ENCODE results near the gene HTRA1. TPM values are rescaled to one million over a fixed set of nuclear protein-coding genes. Genes with fewer than 3 reads are reported as not detected.

Gene HTRA1
- total RNA-seq, 4 donors from 2014 or later = 71.0 to 113 (median 84.1) TPM

DNA sequence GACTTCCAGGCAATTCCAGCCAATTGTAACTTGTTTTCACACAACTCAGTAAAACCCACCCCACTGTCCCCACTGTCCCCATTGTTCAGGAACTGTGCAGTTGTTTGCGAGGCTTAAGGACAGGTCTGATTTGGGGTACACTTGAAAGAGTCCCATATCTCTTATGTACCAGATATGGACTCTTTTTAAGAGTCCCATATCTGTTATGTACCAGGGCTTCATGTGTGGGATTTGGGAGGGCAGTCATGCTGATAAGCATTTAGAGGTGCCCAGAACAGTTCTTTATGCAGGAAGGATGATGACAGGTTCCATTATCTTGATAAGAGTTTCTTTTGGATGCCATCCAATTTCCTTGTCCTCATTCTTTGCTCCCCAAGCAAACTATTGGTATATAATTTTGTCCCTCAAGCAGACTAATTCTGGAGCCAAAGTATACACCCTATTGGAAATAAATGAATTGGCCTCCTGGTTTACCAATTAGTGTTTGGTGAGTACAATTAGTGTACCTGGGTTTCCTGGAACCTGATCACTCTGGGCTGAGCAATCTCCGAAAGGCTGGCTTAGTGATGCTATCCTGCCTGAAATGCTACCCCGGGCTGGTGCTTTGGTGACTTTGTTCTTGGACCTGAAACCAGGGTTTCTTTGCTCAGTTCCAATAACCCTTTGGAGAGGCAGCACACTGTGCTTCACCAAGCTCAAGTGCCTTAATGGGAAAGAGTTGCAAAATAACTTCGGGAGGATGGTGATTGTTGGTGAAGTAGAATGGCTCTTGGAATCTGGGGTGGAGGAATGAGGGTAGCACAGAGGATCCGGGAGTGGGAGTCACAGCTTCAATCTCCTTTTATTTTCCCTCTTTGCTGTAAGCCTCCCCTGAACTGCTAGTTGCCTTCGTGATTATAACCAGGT, 93.0 kb downstream of the HTRA1 start:
- intact Hi-C loops (cut with DNase I; ENCODE audit: low total_unique reads) = no loop called here
- no peak overlapping the region for H3K4me3 ChIP-seq (ENCODE audit: low read depth, poor library complexity, severe bottlenecking)
- 85 to 92% methylated on average over 6 of the region's 6 CpGs for WGBS, 2 donors
- peak in 1 of 2 donors; percentile 76 for DNase-seq (ENCODE audit: low spot score in 2 of 2)
- TF ChIP-seq, protein P1, sequence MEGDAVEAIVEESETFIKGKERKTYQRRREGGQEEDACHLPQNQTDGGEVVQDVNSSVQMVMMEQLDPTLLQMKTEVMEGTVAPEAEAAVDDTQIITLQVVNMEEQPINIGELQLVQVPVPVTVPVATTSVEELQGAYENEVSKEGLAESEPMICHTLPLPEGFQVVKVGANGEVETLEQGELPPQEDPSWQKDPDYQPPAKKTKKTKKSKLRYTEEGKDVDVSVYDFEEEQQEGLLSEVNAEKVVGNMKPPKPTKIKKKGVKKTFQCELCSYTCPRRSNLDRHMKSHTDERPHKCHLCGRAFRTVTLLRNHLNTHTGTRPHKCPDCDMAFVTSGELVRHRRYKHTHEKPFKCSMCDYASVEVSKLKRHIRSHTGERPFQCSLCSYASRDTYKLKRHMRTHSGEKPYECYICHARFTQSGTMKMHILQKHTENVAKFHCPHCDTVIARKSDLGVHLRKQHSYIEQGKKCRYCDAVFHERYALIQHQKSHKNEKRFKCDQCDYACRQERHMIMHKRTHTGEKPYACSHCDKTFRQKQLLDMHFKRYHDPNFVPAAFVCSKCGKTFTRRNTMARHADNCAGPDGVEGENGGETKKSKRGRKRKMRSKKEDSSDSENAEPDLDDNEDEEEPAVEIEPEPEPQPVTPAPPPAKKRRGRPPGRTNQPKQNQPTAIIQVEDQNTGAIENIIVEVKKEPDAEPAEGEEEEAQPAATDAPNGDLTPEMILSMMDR (IDR thresholded peaks at IDR 0.05) = no peak
- TF ChIP-seq POLR2A (IDR thresholded peaks at IDR 0.05) = no peak

DNA sequence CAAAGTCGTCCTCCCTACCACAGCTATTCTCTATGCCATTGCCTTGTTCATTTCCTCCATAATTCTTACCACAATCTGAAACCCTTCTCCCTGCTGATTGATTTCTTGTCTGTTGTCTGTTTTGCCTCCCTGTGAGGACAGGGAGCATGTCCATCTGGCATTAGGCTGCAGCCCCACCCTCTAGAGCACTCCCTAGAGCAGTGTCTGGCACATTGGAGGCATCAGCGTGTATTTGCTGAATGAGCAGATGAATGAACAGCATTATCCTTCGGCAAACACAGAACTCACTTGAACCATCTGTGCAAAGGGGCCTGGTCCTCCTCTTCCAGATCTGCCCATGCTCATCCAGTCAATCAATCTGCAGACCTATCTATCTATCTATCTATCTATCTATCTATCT, 94.1 kb downstream of the HTRA1 start:
- H3K4me3 ChIP-seq (ENCODE audit: low read depth, poor library complexity, severe bottlenecking) = no peak overlapping the region
- TF ChIP-seq POLR2A (IDR thresholded peaks at IDR 0.05) = no peak
- TF ChIP-seq, protein P1 (IDR thresholded peaks at IDR 0.05) = no peak
- intact Hi-C loops (cut with DNase I; ENCODE audit: low total_unique reads) = no loop called here
- peak in 1 of 2 donors; percentile 49 for DNase-seq (ENCODE audit: low spot score in 2 of 2)
- 60 to 72% methylated on average over 3 of the region's 3 CpGs for WGBS, 2 donors

DNA sequence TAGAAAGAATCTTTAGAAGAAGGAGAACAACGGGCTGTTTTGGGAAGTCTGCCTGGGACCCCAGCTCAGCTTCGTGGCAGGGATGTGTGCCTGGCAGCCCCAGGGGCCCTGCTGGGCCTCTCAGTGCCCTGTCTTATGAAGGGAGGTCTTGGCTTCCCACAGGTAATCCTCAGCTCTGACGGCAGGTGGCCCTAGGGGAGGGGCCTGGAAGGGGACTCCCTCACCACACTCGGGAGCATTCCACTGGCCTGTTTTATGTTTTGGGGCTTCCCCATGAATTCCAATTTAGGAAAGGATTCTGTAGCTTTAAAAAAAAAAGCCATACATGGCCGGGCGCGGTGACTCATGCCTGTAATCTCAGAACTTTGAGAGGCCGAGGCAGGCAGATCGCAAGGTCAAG, 96.2 kb downstream of the HTRA1 start:
- intact Hi-C loops (cut with DNase I; ENCODE audit: low total_unique reads) = no loop called here
- 42 to 52% methylated on average over 8 to 9 of the region's 9 CpGs for WGBS, 2 donors
- TF ChIP-seq, protein P1 (IDR thresholded peaks at IDR 0.05) = no peak
- no peak for TF ChIP-seq POLR2A (IDR thresholded peaks at IDR 0.05)
- no peak overlapping the region for H3K4me3 ChIP-seq (ENCODE audit: low read depth, poor library complexity, severe bottlenecking)
- peak in 1 of 2 donors; percentile 71 for DNase-seq (ENCODE audit: low spot score in 2 of 2)

DNA sequence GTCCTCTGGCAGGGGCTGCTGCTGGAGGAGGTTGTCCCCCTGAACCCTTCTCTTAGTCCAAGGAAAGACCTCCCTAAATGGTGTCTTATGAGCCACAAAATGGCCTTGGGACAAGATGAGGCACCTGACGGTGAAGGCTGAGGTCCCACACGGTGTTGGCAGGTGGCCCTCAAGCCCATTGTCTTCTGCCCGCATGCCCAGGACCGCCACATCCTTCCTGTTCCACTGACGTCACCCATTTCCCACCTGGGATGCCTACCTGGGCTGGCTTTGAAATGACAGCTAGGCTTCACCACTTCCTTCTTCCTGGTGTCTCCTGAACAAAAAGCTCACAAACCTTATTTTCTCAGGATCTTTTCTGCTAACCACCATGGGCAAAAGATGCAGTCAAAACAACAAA, 97.1 kb downstream of the HTRA1 start:
- H3K4me3 ChIP-seq (ENCODE audit: low read depth, poor library complexity, severe bottlenecking) = no peak overlapping the region
- intact Hi-C loops (cut with DNase I; ENCODE audit: low total_unique reads) = no loop called here
- WGBS, 2 donors = 70 to 74% methylated on average over 5 of the region's 5 CpGs
- TF ChIP-seq, protein P1 (IDR thresholded peaks at IDR 0.05) = no peak
- TF ChIP-seq POLR2A (IDR thresholded peaks at IDR 0.05) = no peak
- peak in 1 of 2 donors; percentile 46 for DNase-seq (ENCODE audit: low spot score in 2 of 2)

DNA sequence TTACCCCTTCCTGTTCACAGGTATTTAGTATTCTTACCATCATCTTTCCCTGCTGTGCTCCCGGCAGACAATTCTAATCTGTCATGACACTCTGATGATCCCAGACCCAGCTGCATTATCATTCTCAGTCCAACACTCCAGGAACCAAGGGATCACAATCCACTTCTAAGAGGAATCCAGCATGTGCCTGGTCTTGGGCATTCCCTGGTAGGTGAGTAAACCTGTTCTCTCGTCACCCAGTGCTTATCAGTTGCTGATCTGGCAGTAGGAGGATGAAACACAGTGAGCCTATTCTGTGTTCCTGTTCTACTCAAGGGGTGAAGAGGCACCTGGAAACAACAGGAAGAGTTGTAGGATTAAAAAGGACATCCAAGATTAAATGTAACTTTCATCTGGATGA, 97.9 kb downstream of the HTRA1 start:
- no peak overlapping the region for H3K4me3 ChIP-seq (ENCODE audit: low read depth, poor library complexity, severe bottlenecking)
- intact Hi-C loops (cut with DNase I; ENCODE audit: low total_unique reads) = no loop called here
- peak in 1 of 2 donors; percentile 48 for DNase-seq (ENCODE audit: low spot score in 2 of 2)
- 71 to 74% methylated on average over 2 of the region's 2 CpGs for WGBS, 2 donors
- TF ChIP-seq, protein P1 (IDR thresholded peaks at IDR 0.05) = no peak
- no peak for TF ChIP-seq POLR2A (IDR thresholded peaks at IDR 0.05)

Measured in lower leg skin (tissue), 4 donors.